Effector CD8-positive, alpha-beta T cell (primary cell): ENCODE data around the gene ZNHIT6.
A peak's percentile ranks its signal among the peaks of the same experiment; 100 is the strongest.
"Not testable (repeated sequence)": the region's sequence is repeated elsewhere in the genome, so short reads cannot be mapped to it uniquely, and the experiment has no call there.

Experiments used
- DNase-seq: peaks from one replicate; lab custom pipeline; 2025; lab: John Stamatoyannopoulos, UW
- total RNA-seq, 4 experiments: gene quantifications; one replicate each; lab custom pipeline; 2026; lab: John Stamatoyannopoulos, UW

Gene ZNHIT6, protein sequence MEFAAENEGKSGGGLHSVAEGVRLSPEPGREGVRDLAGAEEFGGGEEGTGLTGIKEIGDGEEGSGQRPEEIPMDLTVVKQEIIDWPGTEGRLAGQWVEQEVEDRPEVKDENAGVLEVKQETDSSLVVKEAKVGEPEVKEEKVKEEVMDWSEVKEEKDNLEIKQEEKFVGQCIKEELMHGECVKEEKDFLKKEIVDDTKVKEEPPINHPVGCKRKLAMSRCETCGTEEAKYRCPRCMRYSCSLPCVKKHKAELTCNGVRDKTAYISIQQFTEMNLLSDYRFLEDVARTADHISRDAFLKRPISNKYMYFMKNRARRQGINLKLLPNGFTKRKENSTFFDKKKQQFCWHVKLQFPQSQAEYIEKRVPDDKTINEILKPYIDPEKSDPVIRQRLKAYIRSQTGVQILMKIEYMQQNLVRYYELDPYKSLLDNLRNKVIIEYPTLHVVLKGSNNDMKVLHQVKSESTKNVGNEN
- 19.3 to 39.8 (median 32.2) reads per million in 4 experiments for total RNA-seq

DNA sequence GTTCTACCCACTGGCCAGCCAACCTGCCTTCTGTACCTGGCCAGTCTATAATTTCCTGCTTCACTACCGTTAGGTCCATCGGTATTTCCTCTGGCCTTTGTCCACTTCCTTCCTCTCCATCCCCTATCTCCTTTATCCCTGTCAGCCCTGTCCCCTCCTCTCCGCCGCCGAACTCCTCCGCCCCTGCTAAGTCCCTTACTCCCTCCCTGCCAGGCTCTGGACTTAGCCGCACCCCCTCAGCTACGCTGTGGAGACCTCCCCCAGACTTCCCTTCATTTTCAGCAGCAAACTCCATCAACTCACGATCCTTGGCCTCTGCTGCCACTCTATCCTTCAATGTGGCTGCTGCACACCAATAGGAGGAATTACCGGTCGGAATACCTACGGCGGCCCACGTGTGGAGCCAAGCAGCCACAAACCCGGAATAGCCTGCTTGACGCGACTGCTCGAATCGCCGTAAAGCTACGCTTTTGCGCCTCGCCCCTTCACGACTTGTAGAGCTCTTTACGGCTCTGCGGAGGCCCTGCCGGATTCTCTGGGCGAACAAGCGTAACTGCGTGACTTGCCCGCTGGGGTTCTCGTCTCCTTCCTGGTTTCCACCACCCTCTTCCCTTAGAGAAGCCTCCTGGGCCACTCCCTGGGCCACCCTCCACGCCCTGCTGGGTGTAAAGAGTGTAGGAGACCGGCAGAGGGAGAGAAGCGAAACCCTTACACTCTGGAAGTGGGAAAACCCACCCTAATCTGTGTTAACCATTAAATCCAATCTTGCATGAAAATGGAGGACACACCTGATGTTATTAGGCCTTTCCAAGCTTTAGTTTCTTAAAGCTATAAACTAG, at the start of gene ZNHIT6:
Gene ZNHIT6 (minus strand): TSS at position 444 of the 839 bp plus-strand sequence. CDS start 149 bp downstream, at position 295.
- DNase-seq = peak; percentile 79

DNA sequence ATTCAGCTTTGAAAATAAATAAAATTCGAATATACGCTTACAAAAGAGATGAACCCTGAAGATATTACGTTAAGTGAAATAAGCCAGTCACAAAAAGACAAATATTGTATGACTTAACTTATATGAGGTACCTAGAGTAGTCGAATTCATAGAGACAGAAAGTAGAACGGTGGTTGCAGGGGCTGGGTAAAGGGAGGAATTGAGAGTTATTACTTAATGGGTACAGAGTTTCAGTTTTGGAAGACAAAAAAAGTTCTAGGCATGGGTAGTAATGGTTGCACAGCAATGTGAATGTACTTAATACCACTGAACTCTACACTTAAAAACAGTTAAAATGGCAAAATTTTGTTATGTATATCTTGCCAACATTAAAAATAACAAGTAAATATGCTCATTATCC, 48.6 kb upstream of the ZNHIT6 start:
- DNase-seq = no peak

DNA sequence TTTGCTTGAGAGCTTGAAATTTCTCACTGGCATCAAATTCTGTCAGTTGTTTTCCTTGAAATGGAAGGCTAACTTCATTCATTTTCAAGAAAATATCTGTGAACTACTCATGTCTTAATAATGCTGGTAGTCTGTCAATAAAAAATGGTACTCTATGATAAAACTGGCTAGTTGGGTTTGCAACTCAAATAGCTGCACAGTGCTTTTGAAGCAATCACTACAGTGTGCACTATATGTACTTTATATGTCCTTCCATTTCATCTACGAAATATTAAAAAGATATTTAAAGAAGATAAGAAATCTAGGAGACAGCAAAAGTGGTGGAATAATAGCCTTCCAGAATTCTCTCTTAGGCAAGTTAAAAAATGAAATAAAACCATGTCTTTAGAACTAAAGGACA, 39.9 kb upstream of the ZNHIT6 start:
- DNase-seq = no peak

GRCh38 chr1:85746777-85747176, 38.5 kb upstream of the ZNHIT6 start:
- DNase-seq = no peak

DNA sequence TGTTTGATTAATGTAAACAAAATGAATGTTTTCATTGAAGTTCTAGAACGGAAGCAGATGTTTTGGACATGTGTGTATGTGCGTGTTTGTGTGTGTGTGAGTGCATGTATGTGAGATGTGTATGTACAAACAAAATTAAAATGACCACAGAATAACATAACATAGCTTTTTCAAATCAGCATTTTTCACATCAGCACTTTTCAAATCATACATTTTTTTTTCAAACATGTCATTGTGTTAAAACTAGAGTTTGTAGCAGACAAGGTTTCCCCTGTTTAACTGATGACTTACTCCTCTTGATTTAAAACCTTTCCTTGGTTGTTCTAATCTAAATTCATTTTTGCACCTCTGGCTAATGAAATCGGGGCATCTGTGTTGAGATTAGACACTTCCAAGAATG, 35.6 kb upstream of the ZNHIT6 start:
- no peak for DNase-seq

- DNase-seq = no peak
Observed at GRCh38 chr1:85734931-85735330, 26.7 kb upstream of the ZNHIT6 start.

- no peak for DNase-seq
Observed at GRCh38 chr1:85718678-85719340, 10.6 kb upstream of the ZNHIT6 start.

DNA sequence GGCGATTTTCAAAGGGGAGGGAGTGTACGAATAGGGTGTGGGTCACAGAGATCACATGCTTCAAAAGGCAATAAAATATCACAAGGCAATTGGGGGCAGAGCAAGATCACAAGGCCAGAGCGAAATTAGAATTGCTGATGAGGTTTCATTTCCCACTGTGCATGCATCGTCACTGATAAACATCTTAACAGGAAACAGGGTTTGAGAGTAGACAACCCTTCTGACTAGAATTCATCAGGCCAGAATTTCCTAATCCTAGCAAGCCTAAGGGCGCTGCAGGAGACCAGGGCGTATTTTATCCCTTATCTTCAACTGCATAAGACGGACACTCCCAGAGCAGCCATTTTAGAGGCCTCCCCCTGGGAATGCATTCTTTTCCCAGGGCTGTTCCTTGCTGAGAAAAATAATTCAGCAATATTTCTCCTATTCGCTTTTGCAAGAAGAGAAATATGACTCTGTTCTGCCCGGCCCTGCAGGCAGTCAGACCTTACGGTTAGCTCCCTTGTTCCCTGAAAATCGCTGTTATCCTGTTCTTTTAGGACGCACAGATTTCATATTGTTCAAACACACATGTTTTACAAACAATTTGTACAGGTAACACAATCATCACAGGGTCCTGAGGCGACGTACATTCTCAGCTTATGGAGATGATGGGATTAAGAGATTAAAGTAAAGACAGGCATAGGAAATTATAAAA, 6.3 kb upstream of the ZNHIT6 start:
- DNase-seq = not testable (repeated sequence)

DNA sequence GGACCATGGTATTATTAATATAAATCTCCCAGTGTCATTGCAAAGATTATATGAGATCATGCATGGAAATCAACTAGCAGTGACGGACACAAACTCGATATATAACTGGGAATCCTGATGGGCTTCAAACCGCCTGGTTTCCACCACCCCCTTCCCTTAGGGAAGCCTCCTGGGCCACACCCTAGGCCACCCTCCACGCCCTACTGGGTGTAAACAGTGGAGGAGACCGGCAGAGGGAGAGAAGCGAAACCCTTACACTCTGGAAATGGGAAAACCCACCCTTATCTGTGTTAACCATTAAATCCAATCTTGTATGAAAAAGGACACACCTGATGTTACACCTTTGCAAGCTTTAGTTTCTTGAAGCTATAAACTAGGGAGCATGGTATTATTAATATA, 595 bp upstream of the ZNHIT6 start:
- no peak for DNase-seq

GRCh38 chr1:85707267-85707989, 805 bp downstream of the ZNHIT6 start:
- no peak for DNase-seq

GRCh38 chr1:85705940-85706339, 2.3 kb downstream of the ZNHIT6 start:
- DNase-seq = no peak

DNA sequence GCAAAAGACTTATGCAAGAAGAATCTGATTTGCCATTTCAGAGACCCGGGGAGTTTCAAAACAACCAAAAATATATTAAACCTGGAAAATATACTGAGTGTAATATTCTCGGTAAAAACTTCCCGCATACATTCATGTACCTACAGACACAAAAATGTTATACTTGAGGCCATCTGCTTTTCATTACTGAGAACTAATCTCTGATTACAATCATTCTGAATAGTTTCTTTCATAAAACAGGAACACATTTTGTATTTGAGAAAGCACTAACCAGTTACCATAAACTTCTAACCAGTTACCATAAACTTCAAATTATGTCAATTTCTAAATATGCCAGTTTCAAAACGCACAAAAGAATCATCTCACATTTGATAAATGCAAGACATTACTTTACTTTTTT, 7.8 kb downstream of the ZNHIT6 start:
- no peak for DNase-seq

DNA sequence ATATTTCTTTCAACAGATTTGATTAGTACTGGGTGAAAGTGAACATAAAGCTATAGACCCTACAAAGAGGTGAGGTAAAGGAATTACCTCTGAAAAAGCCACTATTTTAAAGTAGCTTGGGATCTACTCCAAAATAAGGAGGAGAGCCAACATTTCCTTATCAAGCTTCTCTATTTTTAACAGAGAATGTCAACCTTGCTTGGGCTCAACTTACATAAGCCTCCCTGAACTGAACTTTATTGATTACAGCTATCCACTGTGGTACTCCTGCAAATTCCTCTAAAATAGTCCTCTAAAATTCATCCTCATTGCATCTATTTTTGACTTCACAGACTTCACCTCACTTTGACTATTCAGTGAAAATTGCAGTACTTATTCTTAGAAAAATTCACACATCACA, 10.3 kb downstream of the ZNHIT6 start:
- no peak for DNase-seq

- no peak for DNase-seq
Observed at GRCh38 chr1:85692730-85693314, 15.4 kb downstream of the ZNHIT6 start.

DNA sequence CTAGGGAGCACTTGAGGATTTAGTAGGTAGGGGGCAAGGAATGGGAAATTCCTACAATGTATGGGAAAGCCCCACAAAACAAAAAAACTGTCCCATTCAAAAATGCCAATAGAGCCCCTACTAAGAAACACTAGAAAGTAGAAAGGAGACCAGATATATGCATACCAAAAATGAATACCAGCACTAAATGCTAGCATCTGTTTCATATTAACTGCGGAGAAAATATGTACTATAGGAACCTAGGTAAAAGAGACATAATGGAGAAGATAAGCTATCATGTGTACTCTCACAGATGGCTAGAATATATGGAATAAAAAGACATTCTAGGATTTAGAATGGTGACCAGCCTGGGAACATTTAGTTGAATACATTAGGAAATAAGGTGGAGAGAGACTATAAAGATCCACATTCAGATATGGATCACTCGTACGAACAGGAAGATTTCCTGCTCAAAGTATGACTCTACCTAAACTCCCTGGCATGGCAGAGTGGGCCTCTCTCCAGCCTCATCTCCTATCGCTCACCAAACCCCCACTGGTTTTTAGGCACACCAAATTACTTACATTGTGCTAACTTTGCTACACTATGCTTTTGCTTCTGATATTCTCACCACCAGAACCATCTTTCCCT, 18.3 kb downstream of the ZNHIT6 start:
- no peak for DNase-seq

- DNase-seq = no peak
Observed at GRCh38 chr1:85683292-85684025, 24.8 kb downstream of the ZNHIT6 start.

DNA sequence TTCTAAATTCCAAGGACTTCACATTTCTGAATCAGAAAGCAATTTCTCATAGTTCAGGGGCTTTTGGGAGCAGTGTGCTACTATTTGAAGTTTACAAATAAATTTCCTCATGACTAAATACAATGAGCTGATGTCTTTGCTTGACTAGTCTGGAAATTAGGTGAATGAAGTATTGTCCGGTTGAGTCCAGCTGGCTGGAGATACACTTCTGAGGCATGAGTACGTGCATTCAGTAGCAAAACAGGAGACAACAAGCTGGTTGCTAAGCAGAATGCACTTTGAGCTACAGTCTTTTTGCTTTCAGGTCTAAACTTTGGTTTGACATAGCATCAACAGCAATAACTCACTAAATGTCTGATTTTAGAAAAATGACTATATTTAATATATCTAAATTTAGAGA, 27.1 kb downstream of the ZNHIT6 start:
- no peak for DNase-seq

DNA sequence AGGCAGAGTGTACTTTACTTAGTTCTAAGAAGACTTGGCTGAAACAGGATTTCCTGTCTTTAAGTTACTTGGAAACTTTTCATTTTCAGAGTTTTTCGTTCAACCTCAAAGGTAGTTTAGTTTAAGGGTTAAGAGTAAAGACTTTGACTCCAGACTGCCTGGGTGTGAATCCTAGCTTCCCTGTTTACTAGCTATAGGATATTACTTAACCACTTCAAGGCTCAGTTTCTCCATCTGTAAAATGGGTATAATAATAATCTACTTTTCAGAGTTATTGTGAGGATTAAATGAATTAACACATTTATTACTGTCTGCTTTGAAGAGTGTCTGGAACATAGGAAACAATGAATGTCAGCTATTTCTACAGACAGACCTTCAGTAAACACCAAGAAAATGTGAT, 30.0 kb downstream of the ZNHIT6 start:
- DNase-seq = no peak

GRCh38 chr1:85677656-85678055, 30.6 kb downstream of the ZNHIT6 start:
- DNase-seq = no peak
